Gastroesophageal sphincter (tissue), 4 donors: ENCODE measurements around the gene SOAT1. TPM values are rescaled to one million over a fixed set of nuclear protein-coding genes. Genes with fewer than 3 reads are reported as not detected.

Source experiments
- ATAC-seq: fragments of 150-250 bp; one replicate; pipeline ENCODE4 v1.9.1; 2016; ENCODE audit warnings: mild to moderate bottlenecking, moderate library complexity
- H3K27ac ChIP-seq, 4 donors: fragments of 200-600 bp; sonication (generic) in 3 of 4; 1 replicate in 3 of 4; 2 replicates in 1 of 4; pipeline ENCODE4 v1.5.1; 2016 to 2019
- H3K27me3 ChIP-seq: fragments of 200-600 bp; sonication (generic); one replicate; pipeline ENCODE4 v1.5.1; 2019
- H3K36me3 ChIP-seq, 2 donors: fragments of 200-600 bp; sonication (generic); one replicate each; pipeline ENCODE4 v1.5.1; 2019; ENCODE audit warnings: control low read depth in 1 of 2
- H3K4me1 ChIP-seq, 3 donors: fragments of 200-600 bp; sonication (generic); 1 replicate in 2 of 3; 2 replicates in 1 of 3; pipeline ENCODE4 v1.5.1; 2016 to 2019; ENCODE audit warnings: control low read depth in 2 of 3
- H3K4me3 ChIP-seq, 2 donors: fragments of 200-600 bp; sonication (generic); one replicate each; pipeline ENCODE4 v1.5.1; 2019; ENCODE audit warnings: mild to moderate bottlenecking in 1 of 2, moderate library complexity in 1 of 2
- H3K9me3 ChIP-seq, 3 donors: fragments of 200-600 bp; sonication (generic); one replicate each; pipeline ENCODE4 v1.5.1; 2017 to 2019; ENCODE audit warnings: control low read depth in 2 of 3
- CTCF ChIP-seq, 4 experiments: fragments of 200-600 bp in 2 of 4; fragments of 450-650 bp in 2 of 4; sonication (generic) in 1 of 4; IDR thresholded peaks; one replicate each; pipeline ENCODE4 v1.5.1; 2017 to 2019; ENCODE audit warnings: antibody characterized with exemption in 4 of 4, mild to moderate bottlenecking in 2 of 4, moderate library complexity in 2 of 4
- EP300 ChIP-seq: sonication (generic); formaldehyde crosslinking; IDR thresholded peaks from one replicate; pipeline ENCODE4 v1.6.1; 2017; ENCODE audit warnings: antibody characterized with exemption, mild to moderate bottlenecking
- POLR2A ChIP-seq, 2 donors: fragments of 450-650 bp; IDR thresholded peaks; one replicate each; pipeline ENCODE4 v1.6.1; 2017; ENCODE audit warnings: antibody characterized with exemption in 2 of 2, mild to moderate bottlenecking in 2 of 2, moderate library complexity in 1 of 2
- POLR2AphosphoS5 ChIP-seq: sonication (generic); formaldehyde crosslinking; IDR thresholded peaks from one replicate; pipeline ENCODE4 v1.6.1; 2017; ENCODE audit warnings: antibody characterized with exemption
- WGBS, 2 donors: methylation state at CpG; one replicate each; pipeline ENCODE4 v1.1.5; 2018; ENCODE audit warnings: low coverage in 1 of 2; 5-methylcytosine and 5-hydroxymethylcytosine counted together
- total RNA-seq, 4 donors: library from RNA; depleted of rRNA; stranded (reverse); fragments of >200 nt; gene quantifications; one replicate each; pipeline ENCODE4 v1.1.0, GENCODE V29; 2016

The SOAT1 gene
- total RNA-seq, 4 donors from 2014 or later, result 11.2 to 17.8 (median 12.9) TPM

GRCh38 chr1:179365342-179366092, 71.9 kb downstream of the SOAT1 start, which contains the start of gene AXDND1:
Gene AXDND1 (plus strand): TSS chr1:179365971. CDS start chr1:179366510, 539 bp downstream.
- Histone ChIP-seq H3K36me3 (no peaks in the 10 kb centered on the region), H3K4me1 (peaks cover 0 to 13% (median 0%) of the 10 kb centered on the region in 3 donors), H3K4me3 (peak within 1 kb of the TSS; percentile 66 to 74), H3K27ac (peak within 1 kb of the TSS; percentile 79 to 89 (median 88)), H3K9me3 (no peaks in the 10 kb centered on the region), H3K27me3 (no peaks in the 10 kb centered on the region)
- peak; percentile 26 to 50 for TF ChIP-seq POLR2A (IDR thresholded peaks at IDR 0.05)
- TF ChIP-seq EP300, result no peak
- TF ChIP-seq CTCF (IDR thresholded peaks at IDR 0.05), result no peak
- peak; percentile 70 for TF ChIP-seq POLR2AphosphoS5
- 13 to 20% methylated on average over 14 to 22 of the region's 43 CpGs for WGBS, 2 donors
- peak; percentile 96 for ATAC-seq

- Histone ChIP-seq H3K36me3 (no peaks in the 10 kb centered on the region), H3K9me3 (no peaks in the 10 kb centered on the region), H3K4me1 (peaks cover 0 to 13% (median 0%) of the 10 kb centered on the region in 3 donors), H3K4me3 (peak overlapping the region; percentile 66 to 74), H3K27me3 (no peaks in the 10 kb centered on the region), H3K27ac (peak overlapping the region; percentile 79 to 89 (median 88))
- peak in 1 of 4 experiments; percentile 4 for TF ChIP-seq CTCF (IDR thresholded peaks at IDR 0.05)
- TF ChIP-seq POLR2A (IDR thresholded peaks at IDR 0.05), result peak in 1 of 2 donors; percentile 0
- TF ChIP-seq EP300, result no peak
- WGBS, 2 donors, result 6 to 13% methylated on average over 10 to 11 of the region's 28 CpGs
- ATAC-seq, result no peak
These were observed 72.7 kb downstream of the SOAT1 start for GRCh38 chr1:179366093-179366800.

- Histone ChIP-seq H3K9me3 (no peaks in the 10 kb centered on the region), H3K4me1 (peaks cover 0 to 12% (median 0%) of the 10 kb centered on the region in 3 donors), H3K27ac (no peak overlapping the region), H3K27me3 (no peaks in the 10 kb centered on the region), H3K4me3 (no peak overlapping the region), H3K36me3 (no peaks in the 10 kb centered on the region)
- TF ChIP-seq POLR2A (IDR thresholded peaks at IDR 0.05) (no peak), CTCF (IDR thresholded peaks at IDR 0.05) (peak; percentile 63 to 78 (median 74)), POLR2AphosphoS5 (no peak), EP300 (no peak)
- WGBS, 2 donors, result 4 to 6% methylated on average over 3 to 4 of the region's 4 CpGs
- ATAC-seq, result no peak
These were observed 76.2 kb downstream of the SOAT1 start for GRCh38 chr1:179369751-179370341.

GRCh38 chr1:179372160-179372559, 78.6 kb downstream of the SOAT1 start:
- TF ChIP-seq POLR2A (IDR thresholded peaks at IDR 0.05), result no peak
- no peak for TF ChIP-seq EP300
- no peak for TF ChIP-seq POLR2AphosphoS5
- TF ChIP-seq CTCF (IDR thresholded peaks at IDR 0.05), result no peak
- WGBS, 2 donors, result 63 to 74% methylated on average over 4 of the region's 4 CpGs
- Histone ChIP-seq H3K4me3 (no peak overlapping the region), H3K27ac (no peak overlapping the region), H3K36me3 (no peaks in the 10 kb centered on the region), H3K4me1 (no peaks in the 10 kb centered on the region), H3K9me3 (no peaks in the 10 kb centered on the region), H3K27me3 (no peaks in the 10 kb centered on the region)
- no peak for ATAC-seq
